ENCODE measurements around the gene KCNE3.

GRCh38 chr11:74504100-74504691 lies 36.8 kb upstream of the KCNE3 start:
- no peak for TF ChIP-seq POLR2A (IDR thresholded peaks at IDR 0.05)
- TF ChIP-seq, protein P1, sequence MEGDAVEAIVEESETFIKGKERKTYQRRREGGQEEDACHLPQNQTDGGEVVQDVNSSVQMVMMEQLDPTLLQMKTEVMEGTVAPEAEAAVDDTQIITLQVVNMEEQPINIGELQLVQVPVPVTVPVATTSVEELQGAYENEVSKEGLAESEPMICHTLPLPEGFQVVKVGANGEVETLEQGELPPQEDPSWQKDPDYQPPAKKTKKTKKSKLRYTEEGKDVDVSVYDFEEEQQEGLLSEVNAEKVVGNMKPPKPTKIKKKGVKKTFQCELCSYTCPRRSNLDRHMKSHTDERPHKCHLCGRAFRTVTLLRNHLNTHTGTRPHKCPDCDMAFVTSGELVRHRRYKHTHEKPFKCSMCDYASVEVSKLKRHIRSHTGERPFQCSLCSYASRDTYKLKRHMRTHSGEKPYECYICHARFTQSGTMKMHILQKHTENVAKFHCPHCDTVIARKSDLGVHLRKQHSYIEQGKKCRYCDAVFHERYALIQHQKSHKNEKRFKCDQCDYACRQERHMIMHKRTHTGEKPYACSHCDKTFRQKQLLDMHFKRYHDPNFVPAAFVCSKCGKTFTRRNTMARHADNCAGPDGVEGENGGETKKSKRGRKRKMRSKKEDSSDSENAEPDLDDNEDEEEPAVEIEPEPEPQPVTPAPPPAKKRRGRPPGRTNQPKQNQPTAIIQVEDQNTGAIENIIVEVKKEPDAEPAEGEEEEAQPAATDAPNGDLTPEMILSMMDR (IDR thresholded peaks at IDR 0.05), result no peak
